Measurements from ENCODE around the gene NT5DC1. TPM values are rescaled to one million over a fixed set of nuclear protein-coding genes. Genes with fewer than 3 reads are reported as not detected.
"Not testable (repeated sequence)": the region's sequence is repeated elsewhere in the genome, so short reads cannot be mapped to it uniquely, and the experiment has no call there.

NT5DC1 gene
- total and polyA plus RNA-seq, 7 experiments from 2014 or later, result 30.5 to 53.4 (median 45.8) TPM

DNA sequence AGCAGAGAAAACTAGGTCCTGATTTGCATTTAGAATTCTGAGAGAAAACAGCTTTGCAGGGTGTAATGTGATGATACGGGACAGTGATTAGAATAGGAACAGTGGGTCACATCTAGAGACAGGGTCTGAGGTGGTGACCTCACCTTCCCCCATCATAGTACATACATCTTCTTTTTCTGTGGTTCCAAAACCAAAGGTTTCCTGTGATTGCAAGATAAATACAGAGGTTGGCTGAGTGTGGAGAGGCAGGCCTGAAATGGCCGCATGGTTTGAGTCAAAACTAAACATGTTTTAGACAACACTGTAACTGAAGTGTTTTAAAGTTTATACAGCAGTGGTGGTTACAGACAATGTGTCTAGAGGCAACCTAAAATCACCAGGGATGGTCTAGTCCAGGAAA, 10.4 kb upstream of the NT5DC1 start:
- no peaks in the 10 kb centered on the region for H3K9me3 ChIP-seq (ENCODE audit: control insufficient read depth in 2 of 3, low read length in 3 of 3)
- ATAC-seq (peak; percentile 26), DNase-seq (no peak)
- H3K27ac Mint-ChIP-seq, result no peak overlapping the region
- CTCF ChIA-PET, result no interaction called here
- H3K27ac ChIP-seq (ENCODE audit: low read depth, low read length), result no peak overlapping the region
- intact Hi-C loops (cut with micrococcal nuclease), result no loop called here
- H3K36me3 Mint-ChIP-seq, result no peaks in the 10 kb centered on the region
- no peak overlapping the region for H3K4me3 ChIP-seq (ENCODE audit: low read length)
- POLR2A ChIA-PET, result no interaction called here
- no peak overlapping the region for H3K4me3 Mint-ChIP-seq
- H3K4me1 Mint-ChIP-seq, result peaks cover 0 to 7% (median 0%) of the 10 kb centered on the region in 7 donors
- H3K27me3 Mint-ChIP-seq, result peaks cover 0 to 8% (median 0%) of the 10 kb centered on the region in 5 donors
- peaks cover 0 to 2% (median 0%) of the 10 kb centered on the region in 11 donors for H3K9me3 Mint-ChIP-seq
- H3K27me3 ChIP-seq (ENCODE audit: control insufficient read depth in 2 of 2, insufficient read depth in 2 of 2, low read length in 2 of 2), result no peaks in the 10 kb centered on the region
- no peaks in the 10 kb centered on the region for H3K4me1 ChIP-seq (ENCODE audit: control insufficient read depth in 2 of 2, insufficient read depth in 2 of 2, low read length in 2 of 2)
- H3K36me3 ChIP-seq (ENCODE audit: control insufficient read depth in 2 of 3, insufficient read depth in 3 of 3, low read length in 3 of 3), result no peaks in the 10 kb centered on the region

DNA sequence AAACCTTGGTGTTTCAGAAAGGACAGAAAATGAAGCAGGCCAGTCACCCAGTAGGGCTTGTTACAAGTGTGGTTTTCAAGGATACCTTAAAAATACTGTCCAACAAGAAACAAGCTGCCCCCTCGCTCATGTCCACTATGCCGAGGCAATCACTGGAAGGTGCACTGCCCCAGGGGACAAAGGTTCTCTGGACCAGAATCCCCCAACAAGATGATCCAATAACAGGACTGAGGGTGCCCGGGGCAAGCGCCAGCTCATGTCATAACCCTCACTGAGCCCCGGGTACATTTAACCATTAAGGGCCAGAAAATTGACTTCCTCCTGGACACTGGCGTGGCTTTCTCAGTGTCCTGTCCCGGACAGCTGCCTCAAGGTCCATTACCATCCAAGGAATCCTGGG, 6.6 kb upstream of the NT5DC1 start:
- intact Hi-C loops (cut with micrococcal nuclease), result no loop called here
- no peaks in the 10 kb centered on the region for H3K27me3 ChIP-seq (ENCODE audit: control insufficient read depth in 2 of 2, insufficient read depth in 2 of 2, low read length in 2 of 2)
- ChIA-PET CTCF (no interaction called here), POLR2A (interaction anchor here (0.5 kb wide), 1 partner anchor 945 kb away, joined by 3 read pairs; no protein-coding TSS in a partner anchor)
- Mint-ChIP-seq H3K27me3 (peaks cover 0 to 8% (median 0%) of the 10 kb centered on the region in 5 donors), H3K36me3 (peaks cover 0 to 8% (median 2%) of the 10 kb centered on the region in 5 donors), H3K4me1 (peaks cover 0 to 12% (median under 1%) of the 10 kb centered on the region in 7 donors), H3K27ac (no peak overlapping the region), H3K4me3 (no peak overlapping the region), H3K9me3 (peaks cover 0 to 19% (median 11%) of the 10 kb centered on the region in 11 donors)
- no peak for DNase-seq
- H3K36me3 ChIP-seq (ENCODE audit: control insufficient read depth in 2 of 3, insufficient read depth in 3 of 3, low read length in 3 of 3), result no peaks in the 10 kb centered on the region
- no peak overlapping the region for H3K27ac ChIP-seq (ENCODE audit: low read depth, low read length)
- no peak overlapping the region for H3K4me3 ChIP-seq (ENCODE audit: low read length)
- no peak for ATAC-seq
- peaks cover 0 to 6% (median 0%) of the 10 kb centered on the region in 3 experiments for H3K9me3 ChIP-seq (ENCODE audit: control insufficient read depth in 2 of 3, low read length in 3 of 3)
- H3K4me1 ChIP-seq (ENCODE audit: control insufficient read depth in 2 of 2, insufficient read depth in 2 of 2, low read length in 2 of 2), result no peaks in the 10 kb centered on the region

DNA sequence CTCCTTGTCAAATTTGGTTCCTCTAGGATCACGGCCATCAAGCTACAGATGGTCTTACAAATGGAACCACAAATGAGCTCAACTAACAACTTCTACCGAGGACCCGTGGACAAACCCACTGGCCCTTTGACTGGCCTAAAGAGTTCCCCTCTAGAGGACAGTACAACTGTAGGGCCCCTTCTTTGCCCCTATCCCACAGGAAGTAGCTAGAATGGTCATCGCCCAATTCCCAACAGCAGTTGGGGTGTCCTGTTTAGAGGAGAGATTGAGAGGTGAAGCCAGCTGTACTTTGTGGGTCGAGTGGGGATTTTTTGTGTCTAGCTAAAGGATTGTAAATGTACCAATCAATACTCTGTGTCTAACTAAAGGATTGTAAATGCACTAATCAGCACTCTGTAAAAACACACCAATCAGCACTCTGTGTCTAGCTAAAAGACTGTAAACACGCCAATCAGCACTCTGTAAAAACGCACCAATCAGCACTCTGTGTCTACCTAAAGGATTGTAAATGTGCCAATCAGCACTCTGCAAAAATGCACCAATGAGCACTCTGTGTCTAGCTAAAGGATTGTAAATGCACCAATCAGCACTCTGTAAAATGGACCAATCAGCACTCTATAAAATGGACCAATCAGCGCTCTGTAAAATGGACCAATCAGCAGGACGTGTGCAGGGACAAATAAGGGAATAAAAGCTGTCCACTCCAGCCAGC, 4.4 kb upstream of the NT5DC1 start:
- not testable (repeated sequence) for H3K4me3 ChIP-seq (ENCODE audit: low read length); H3K36me3 ChIP-seq (ENCODE audit: control insufficient read depth in 2 of 3, insufficient read depth in 3 of 3, low read length in 3 of 3); DNase-seq; H3K27me3 ChIP-seq (ENCODE audit: control insufficient read depth in 2 of 2, insufficient read depth in 2 of 2, low read length in 2 of 2); H3K4me3 Mint-ChIP-seq; H3K9me3 ChIP-seq (ENCODE audit: control insufficient read depth in 2 of 3, low read length in 3 of 3); H3K27ac ChIP-seq (ENCODE audit: low read depth, low read length); H3K36me3 Mint-ChIP-seq; H3K4me1 ChIP-seq (ENCODE audit: control insufficient read depth in 2 of 2, insufficient read depth in 2 of 2, low read length in 2 of 2); H3K27me3 Mint-ChIP-seq; ATAC-seq
- peaks cover 0 to 19% (median 11%) of the 10 kb centered on the region in 11 donors for H3K9me3 Mint-ChIP-seq
- intact Hi-C loops (cut with micrococcal nuclease), result loop anchor here in 1 of 2 donors (5.0 kb wide), 1 partner anchor 199 kb away; no protein-coding TSS in a partner anchor
- ChIA-PET CTCF (interaction anchor here (1.1 to 2.4 kb wide), 3 partner anchors 9 to 84 kb away, joined by 6 to 18 read pairs (median 6); no protein-coding TSS in a partner anchor), POLR2A (interaction anchor here (1.0 kb wide), 1 partner anchor 183 kb away, joined by 4 read pairs; no protein-coding TSS in a partner anchor)
- H3K27ac Mint-ChIP-seq, result peak overlapping the region in 1 of 9 donors; percentile 41
- peaks cover 4 to 20% (median 16%) of the 10 kb centered on the region in 7 donors for H3K4me1 Mint-ChIP-seq

DNA sequence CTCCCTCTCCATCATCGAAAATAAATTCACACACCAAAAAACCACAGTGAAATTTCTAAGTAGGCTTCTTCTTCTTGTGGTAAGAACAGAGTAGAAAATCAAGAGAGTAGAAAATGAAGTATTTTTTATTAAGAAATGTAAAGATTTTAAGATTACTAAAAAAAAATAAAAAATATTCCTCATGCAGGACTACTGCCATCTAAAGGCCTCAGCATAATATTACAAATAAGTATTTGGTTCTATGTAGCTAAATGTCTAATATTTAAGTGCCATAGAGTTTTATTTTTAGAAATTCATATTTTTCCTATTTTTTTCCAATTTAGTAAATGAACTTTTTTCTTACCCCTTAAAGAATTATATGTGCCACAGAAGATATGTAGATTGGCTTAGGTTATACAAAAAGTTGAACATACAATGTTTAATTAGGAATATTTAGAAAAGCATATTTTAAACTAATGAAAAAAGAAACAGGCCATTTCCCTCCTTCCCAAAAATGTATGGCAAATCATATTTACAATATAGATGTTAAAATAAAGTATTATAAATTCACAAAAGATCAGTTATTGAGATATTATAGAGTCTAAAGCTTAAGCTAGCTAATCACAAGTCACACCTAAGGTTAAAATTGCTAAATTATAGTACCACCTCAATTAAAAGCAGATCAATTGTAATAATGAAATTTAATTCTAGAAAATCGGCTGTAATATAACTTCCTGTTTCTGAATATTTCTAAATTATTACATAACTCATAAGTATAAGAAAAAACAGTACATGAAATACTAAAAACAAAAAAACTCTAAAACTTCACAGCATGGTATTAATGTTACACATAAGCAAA, 3.5 kb upstream of the NT5DC1 start:
- peaks cover 0 to 19% (median 11%) of the 10 kb centered on the region in 11 donors for H3K9me3 Mint-ChIP-seq
- peak in 1 of 9 donors; percentile 14 for DNase-seq
- H3K4me1 ChIP-seq (ENCODE audit: control insufficient read depth in 2 of 2, insufficient read depth in 2 of 2, low read length in 2 of 2), result peaks cover 9 to 12% of the 10 kb centered on the region in 2 donors

DNA sequence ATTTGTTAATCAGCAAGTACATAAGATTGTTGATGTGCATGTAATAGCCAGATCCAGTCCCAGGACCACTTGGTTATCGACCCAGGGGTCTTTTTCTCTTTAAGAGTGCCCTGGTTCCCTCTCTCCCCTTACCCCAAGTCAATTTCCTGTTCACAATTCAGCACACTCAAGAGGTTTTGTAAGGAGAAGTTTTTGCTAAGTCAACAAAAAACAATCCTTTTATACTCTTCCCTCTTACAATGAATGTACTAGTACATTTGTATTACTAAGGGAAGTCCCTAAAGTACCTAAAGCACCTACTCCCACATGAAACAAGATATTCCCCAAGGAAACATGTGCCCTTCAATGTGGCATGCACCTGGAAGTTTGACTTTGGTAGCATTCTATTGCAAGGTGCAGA, 1.6 kb upstream of the NT5DC1 start:
- intact Hi-C loops (cut with micrococcal nuclease), result loop anchor here in 1 of 2 donors (5.0 kb wide), 1 partner anchor 202 kb away; no protein-coding TSS in a partner anchor
- ATAC-seq (no peak), DNase-seq (no peak)
- Histone ChIP-seq H3K4me3 (ENCODE audit: low read length) (no peak overlapping the region), H3K27ac (ENCODE audit: low read depth, low read length) (no peak overlapping the region), H3K4me1 (ENCODE audit: control insufficient read depth in 2 of 2, insufficient read depth in 2 of 2, low read length in 2 of 2) (peaks cover 23 to 25% of the 10 kb centered on the region in 2 donors), H3K27me3 (ENCODE audit: control insufficient read depth in 2 of 2, insufficient read depth in 2 of 2, low read length in 2 of 2) (no peaks in the 10 kb centered on the region), H3K9me3 (ENCODE audit: control insufficient read depth in 2 of 3, low read length in 3 of 3) (peaks cover 0 to 6% (median 0%) of the 10 kb centered on the region in 3 experiments), H3K36me3 (ENCODE audit: control insufficient read depth in 2 of 3, insufficient read depth in 3 of 3, low read length in 3 of 3) (peaks cover 0 to 4% (median 0%) of the 10 kb centered on the region in 3 experiments)
- ChIA-PET CTCF (no interaction called here), POLR2A (no interaction called here)
- peaks cover 0 to 9% (median 7%) of the 10 kb centered on the region in 5 donors for H3K36me3 Mint-ChIP-seq
- H3K4me3 Mint-ChIP-seq, result peak overlapping the region in 5 of 10 donors; percentile 89 to 99 (median 93)
- peaks cover 27 to 48% (median 41%) of the 10 kb centered on the region in 7 donors for H3K4me1 Mint-ChIP-seq
- H3K9me3 Mint-ChIP-seq, result peaks cover 0 to 19% (median 11%) of the 10 kb centered on the region in 11 donors
- no peaks in the 10 kb centered on the region for H3K27me3 Mint-ChIP-seq
- peak overlapping the region in 2 of 9 donors; percentile 38 to 92 for H3K27ac Mint-ChIP-seq

More for the DNA sequence above, 3.5 kb upstream of the NT5DC1 start:
- CTCF ChIA-PET, result interaction anchor here (1.1 to 2.4 kb wide), 3 partner anchors 10 to 85 kb away, joined by 6 to 18 read pairs (median 6); no protein-coding TSS in a partner anchor
- H3K9me3 ChIP-seq (ENCODE audit: control insufficient read depth in 2 of 3, low read length in 3 of 3), result peaks cover 0 to 6% (median 0%) of the 10 kb centered on the region in 3 experiments
- H3K27me3 ChIP-seq (ENCODE audit: control insufficient read depth in 2 of 2, insufficient read depth in 2 of 2, low read length in 2 of 2), result no peaks in the 10 kb centered on the region
- H3K36me3 ChIP-seq (ENCODE audit: control insufficient read depth in 2 of 3, insufficient read depth in 3 of 3, low read length in 3 of 3), result peaks cover 0 to 4% (median 0%) of the 10 kb centered on the region in 3 experiments
- POLR2A ChIA-PET, result interaction anchor here (1.0 kb wide), 1 partner anchor 182 kb away, joined by 4 read pairs; no protein-coding TSS in a partner anchor
- peaks cover 0 to 4% (median 0%) of the 10 kb centered on the region in 5 donors for H3K27me3 Mint-ChIP-seq
- no peak overlapping the region for H3K27ac Mint-ChIP-seq
- no peak overlapping the region for H3K4me3 ChIP-seq (ENCODE audit: low read length)
- H3K27ac ChIP-seq (ENCODE audit: low read depth, low read length), result no peak overlapping the region
- intact Hi-C loops (cut with micrococcal nuclease), result loop anchor here (1.0 to 5.0 kb wide), 3 partner anchors 86 to 200 kb away; no protein-coding TSS in a partner anchor
- peaks cover 0 to 8% (median 3%) of the 10 kb centered on the region in 5 donors for H3K36me3 Mint-ChIP-seq
- H3K4me3 Mint-ChIP-seq, result no peak overlapping the region
- peaks cover 14 to 30% (median 26%) of the 10 kb centered on the region in 7 donors for H3K4me1 Mint-ChIP-seq
- ATAC-seq, result no peak

DNA sequence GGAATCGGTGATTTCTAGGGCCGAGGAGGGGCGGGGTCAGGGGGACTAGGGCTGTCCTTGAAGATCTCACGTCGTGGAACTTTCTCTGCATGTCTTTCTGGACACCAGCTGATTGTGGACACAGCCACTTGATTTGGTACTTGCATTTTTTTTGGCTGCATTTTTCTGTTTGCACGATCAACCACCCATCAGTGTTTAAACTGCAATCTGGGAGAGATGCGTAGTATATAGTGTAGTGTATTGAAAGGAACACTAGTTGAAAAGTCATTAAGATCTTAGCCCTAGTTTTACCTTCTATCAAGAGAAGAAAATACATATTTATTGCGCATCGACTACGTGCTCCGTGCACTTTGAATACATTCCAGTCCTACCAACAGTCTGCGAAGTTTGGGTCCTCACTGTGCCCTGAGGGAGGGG, 657 bp downstream of the NT5DC1 start:
- Histone ChIP-seq H3K27me3 (ENCODE audit: control insufficient read depth in 2 of 2, insufficient read depth in 2 of 2, low read length in 2 of 2) (no peaks in the 10 kb centered on the region), H3K36me3 (ENCODE audit: control insufficient read depth in 2 of 3, insufficient read depth in 3 of 3, low read length in 3 of 3) (peaks cover 0 to 4% (median 0%) of the 10 kb centered on the region in 3 experiments), H3K27ac (ENCODE audit: low read depth, low read length) (peak overlapping the region; percentile 79), H3K4me3 (ENCODE audit: low read length) (peak overlapping the region; percentile 77), H3K4me1 (ENCODE audit: control insufficient read depth in 2 of 2, insufficient read depth in 2 of 2, low read length in 2 of 2) (peaks cover 25 to 32% of the 10 kb centered on the region in 2 donors), H3K9me3 (ENCODE audit: control insufficient read depth in 2 of 3, low read length in 3 of 3) (peaks cover 0 to under 1% (median 0%) of the 10 kb centered on the region in 3 experiments)
- H3K4me3 Mint-ChIP-seq, result peak overlapping the region; percentile 89 to 99 (median 96)
- peaks cover 35 to 71% (median 63%) of the 10 kb centered on the region in 7 donors for H3K4me1 Mint-ChIP-seq
- ATAC-seq (peak; percentile 0), DNase-seq (no peak)
- H3K36me3 Mint-ChIP-seq, result peaks cover 0 to 12% (median under 1%) of the 10 kb centered on the region in 5 donors
- ChIA-PET CTCF (interaction anchor here (0.9 to 1.2 kb wide), 2 partner anchors 10 to 117 kb away, joined by 3 to 4 read pairs; no protein-coding TSS in a partner anchor), POLR2A (interaction anchor here (0.6 to 2.4 kb wide), 8 partner anchors 11 to 579 kb away, joined by 3 to 20 read pairs (median 4); partner anchors contain the start of genes KPNA5, RWDD1, TSPYL1 and TSPYL4)
- H3K9me3 Mint-ChIP-seq, result peaks cover 0 to 6% (median 4%) of the 10 kb centered on the region in 11 donors
- H3K27ac Mint-ChIP-seq, result peak overlapping the region; percentile 84 to 96 (median 92)
- intact Hi-C loops (cut with micrococcal nuclease), result loop anchor here (1.0 to 10.0 kb wide), 13 partner anchors 11 to 1576 kb away; partner anchors contain the start of genes GOPC (in 2 of the 2), KPNA5 (in 2 of the 2), TSPYL4 (in 2 of the 2) and ZUP1 (in 2 of the 2)
- no peaks in the 10 kb centered on the region for H3K27me3 Mint-ChIP-seq

Data from naive thymus-derived CD4-positive, alpha-beta T cell (primary cell).